ENCODE results near the gene YLPM1.

YLPM1 gene

GRCh38 chr14:74786796-74787315 is 23.7 kb downstream of the YLPM1 start:
- no peak for ATAC-seq

GRCh38 chr14:74792249-74793039 is 29.3 kb downstream of the YLPM1 start:
- no peak for ATAC-seq
- no peak for DNase-seq

More at GRCh38 chr14:74786796-74787315, 23.7 kb downstream of the YLPM1 start:
- DNase-seq = no peak

GRCh38 chr14:74793506-74794155 is 30.5 kb downstream of the YLPM1 start:
- no peak for DNase-seq
- ATAC-seq = peak; percentile 59

GRCh38 chr14:74794947-74795346 is 31.8 kb downstream of the YLPM1 start:
- no peak for DNase-seq
- no peak for ATAC-seq

- DNase-seq (no peak), ATAC-seq (no peak)
These were observed 36.6 kb downstream of the YLPM1 start for GRCh38 chr14:74799765-74800164.

GRCh38 chr14:74800780-74801179 is 37.7 kb downstream of the YLPM1 start:
- DNase-seq = no peak
- ATAC-seq = no peak

GRCh38 chr14:74801396-74801795 is 38.3 kb downstream of the YLPM1 start:
- DNase-seq (no peak), ATAC-seq (no peak)

- DNase-seq = peak; percentile 12
These were observed 41.2 kb downstream of the YLPM1 start for GRCh38 chr14:74804219-74804825.

GRCh38 chr14:74807853-74808545 is 44.9 kb downstream of the YLPM1 start:
- DNase-seq = no peak

More at GRCh38 chr14:74804219-74804825, 41.2 kb downstream of the YLPM1 start:
- peak; percentile 55 for ATAC-seq

GRCh38 chr14:74816124-74816523 is 53.0 kb downstream of the YLPM1 start:
- no peak for ATAC-seq

More at GRCh38 chr14:74807853-74808545, 44.9 kb downstream of the YLPM1 start:
- no peak for ATAC-seq

GRCh38 chr14:74820288-74820687 is 57.2 kb downstream of the YLPM1 start:
- no peak for DNase-seq
- no peak for ATAC-seq

More at GRCh38 chr14:74816124-74816523, 53.0 kb downstream of the YLPM1 start:
- no peak for DNase-seq

GRCh38 chr14:74821267-74821915 is 58.3 kb downstream of the YLPM1 start:
- no peak for DNase-seq
- no peak for ATAC-seq

GRCh38 chr14:74824997-74825396 is 61.9 kb downstream of the YLPM1 start:
- ATAC-seq (no peak), DNase-seq (no peak)

- ATAC-seq (no peak), DNase-seq (no peak)
These were observed 63.5 kb downstream of the YLPM1 start for GRCh38 chr14:74826574-74826973.

- DNase-seq (no peak), ATAC-seq (no peak)
These were observed 66.1 kb downstream of the YLPM1 start for GRCh38 chr14:74829251-74829650.

- ATAC-seq (no peak), DNase-seq (no peak)
These were observed 69.7 kb downstream of the YLPM1 start for GRCh38 chr14:74832849-74833248.

- DNase-seq (no peak), ATAC-seq (no peak)
These were observed 71.7 kb downstream of the YLPM1 start for GRCh38 chr14:74834692-74835392.

GRCh38 chr14:74835645-74836250 is 72.6 kb downstream of the YLPM1 start:
- no peak for ATAC-seq
- DNase-seq = no peak

GRCh38 chr14:74836251-74836960 is 73.3 kb downstream of the YLPM1 start:
- ATAC-seq = no peak

GRCh38 chr14:74838166-74838565 is 75.0 kb downstream of the YLPM1 start:
- no peak for ATAC-seq

More at GRCh38 chr14:74836251-74836960, 73.3 kb downstream of the YLPM1 start:
- no peak for DNase-seq

More at GRCh38 chr14:74838166-74838565, 75.0 kb downstream of the YLPM1 start:
- no peak for DNase-seq
